ENCODE results near the gene KIF18B. TPM values are rescaled to one million over a fixed set of nuclear protein-coding genes. Genes with fewer than 3 reads are reported as not detected.

Gene KIF18B
- total RNA-seq, 1 experiment from 2014 or later = 54.3 TPM

DNA sequence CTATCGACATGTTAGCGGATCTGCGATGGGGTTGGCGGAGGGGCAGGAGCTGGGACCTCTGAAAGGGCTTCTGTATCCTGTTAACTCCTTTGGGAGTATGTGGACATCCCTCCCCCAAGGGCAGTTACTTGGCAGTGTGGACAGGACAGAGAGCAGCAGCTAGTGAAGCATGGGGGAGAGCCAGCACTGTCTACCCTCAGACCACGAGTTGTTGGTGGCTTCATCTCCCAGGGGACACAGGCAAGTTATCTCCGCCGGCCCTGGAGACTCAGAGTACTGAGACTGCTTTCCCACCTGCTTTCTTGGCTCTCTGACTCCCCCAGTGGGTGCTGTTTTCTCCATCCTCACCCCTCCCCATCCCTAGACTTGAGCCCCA is 27.0 kb downstream of the KIF18B start:
- no peaks in the 10 kb centered on the region for H3K4me1 ChIP-seq (ENCODE audit: insufficient read depth, low read length, poor library complexity, severe bottlenecking)
- no peak overlapping the region for H3K27ac ChIP-seq (ENCODE audit: low read depth, low read length, poor library complexity, severe bottlenecking)
- TF ChIP-seq CTCF (conservative IDR thresholded peaks at IDR 0.05; ENCODE audit: low read depth, low read length) (no peak), EZH2 (IDR thresholded peaks at IDR 0.05; ENCODE audit: borderline replicate concordance, low read depth, low read length, poor library complexity, severe bottlenecking) (no peak)
- POLR2A ChIA-PET (ENCODE audit: low non-redundant PET) = no interaction called here
- no peaks in the 10 kb centered on the region for H3K36me3 ChIP-seq (ENCODE audit: insufficient read depth, low read length, poor library complexity, severe bottlenecking)
- no peak for DNase-seq (ENCODE audit: low spot score)
- no peaks in the 10 kb centered on the region for H3K9me3 ChIP-seq (ENCODE audit: low read depth, low read length, poor library complexity, severe bottlenecking)
- CTCF ChIA-PET = interaction anchor here (0.5 to 1.5 kb wide), 5 partner anchors 11 to 104 kb away, joined by 3 to 7 read pairs (median 5); partner anchors contain the start of gene C1QL1
- no peak overlapping the region for H3K4me3 ChIP-seq (ENCODE audit: low read depth, low read length, poor library complexity, severe bottlenecking)
- no TSS peak for BruUV-seq (replicated peaks)
- no peaks in the 10 kb centered on the region for H3K27me3 ChIP-seq (replicated peaks; ENCODE audit: insufficient read depth, low read depth, low read length, poor library complexity)
- intact Hi-C loops (cut with micrococcal nuclease; ENCODE audit: unreplicated experiment) = loop anchor here (2.0 kb wide), 1 partner anchor 100 kb away; no protein-coding TSS in a partner anchor

- ChIA-PET CTCF (interaction anchor here (0.5 to 1.5 kb wide), 4 partner anchors 48 to 105 kb away, joined by 3 to 7 read pairs (median 6); partner anchors contain the start of gene C1QL1), POLR2A (ENCODE audit: low non-redundant PET) (no interaction called here)
- no TSS peak for BruUV-seq (replicated peaks)
- intact Hi-C loops (cut with micrococcal nuclease; ENCODE audit: unreplicated experiment) = loop anchor here (2.0 kb wide), 1 partner anchor 101 kb away; no protein-coding TSS in a partner anchor
- Histone ChIP-seq H3K4me3 (ENCODE audit: low read depth, low read length, poor library complexity, severe bottlenecking) (no peak overlapping the region), H3K9me3 (ENCODE audit: low read depth, low read length, poor library complexity, severe bottlenecking) (no peaks in the 10 kb centered on the region), H3K27me3 (replicated peaks; ENCODE audit: insufficient read depth, low read depth, low read length, poor library complexity) (no peaks in the 10 kb centered on the region), H3K4me1 (ENCODE audit: insufficient read depth, low read length, poor library complexity, severe bottlenecking) (no peaks in the 10 kb centered on the region), H3K27ac (ENCODE audit: low read depth, low read length, poor library complexity, severe bottlenecking) (no peak overlapping the region), H3K36me3 (ENCODE audit: insufficient read depth, low read length, poor library complexity, severe bottlenecking) (no peaks in the 10 kb centered on the region)
- peak; percentile 66 for DNase-seq (ENCODE audit: low spot score)
- TF ChIP-seq CTCF (conservative IDR thresholded peaks at IDR 0.05; ENCODE audit: low read depth, low read length) (peak; percentile 66), EZH2 (IDR thresholded peaks at IDR 0.05; ENCODE audit: borderline replicate concordance, low read depth, low read length, poor library complexity, severe bottlenecking) (no peak)
Observed at GRCh38 chr17:44919885-44920564, 27.5 kb downstream of the KIF18B start.

- H3K27ac ChIP-seq (ENCODE audit: low read depth, low read length, poor library complexity, severe bottlenecking) = no peak overlapping the region
- H3K36me3 ChIP-seq (ENCODE audit: insufficient read depth, low read length, poor library complexity, severe bottlenecking) = no peaks in the 10 kb centered on the region
- H3K9me3 ChIP-seq (ENCODE audit: low read depth, low read length, poor library complexity, severe bottlenecking) = no peaks in the 10 kb centered on the region
- no peaks in the 10 kb centered on the region for H3K4me1 ChIP-seq (ENCODE audit: insufficient read depth, low read length, poor library complexity, severe bottlenecking)
- intact Hi-C loops (cut with micrococcal nuclease; ENCODE audit: unreplicated experiment) = no loop called here
- CTCF ChIA-PET = interaction anchor here (1.5 kb wide), 1 partner anchor 101 kb away, joined by 7 read pairs; no protein-coding TSS in a partner anchor
- POLR2A ChIA-PET (ENCODE audit: low non-redundant PET) = no interaction called here
- H3K27me3 ChIP-seq (replicated peaks; ENCODE audit: insufficient read depth, low read depth, low read length, poor library complexity) = no peaks in the 10 kb centered on the region
- DNase-seq (ENCODE audit: low spot score) = no peak
- H3K4me3 ChIP-seq (ENCODE audit: low read depth, low read length, poor library complexity, severe bottlenecking) = no peak overlapping the region
- TF ChIP-seq CTCF (conservative IDR thresholded peaks at IDR 0.05; ENCODE audit: low read depth, low read length) (no peak), EZH2 (IDR thresholded peaks at IDR 0.05; ENCODE audit: borderline replicate concordance, low read depth, low read length, poor library complexity, severe bottlenecking) (no peak)
- no TSS peak for BruUV-seq (replicated peaks)
Observed at GRCh38 chr17:44919411-44919810, 28.2 kb downstream of the KIF18B start.

Data from A673 (cell line).